ENCODE results near the gene DNAH14. TPM values are rescaled to one million over a fixed set of nuclear protein-coding genes. Genes with fewer than 3 reads are reported as not detected.
"Not testable (repeated sequence)": the region's sequence is repeated elsewhere in the genome, so short reads cannot be mapped to it uniquely, and the experiment has no call there.

The DNAH14 gene
- total RNA-seq, 1 experiment from 2014 or later = 69.7 TPM

DNA sequence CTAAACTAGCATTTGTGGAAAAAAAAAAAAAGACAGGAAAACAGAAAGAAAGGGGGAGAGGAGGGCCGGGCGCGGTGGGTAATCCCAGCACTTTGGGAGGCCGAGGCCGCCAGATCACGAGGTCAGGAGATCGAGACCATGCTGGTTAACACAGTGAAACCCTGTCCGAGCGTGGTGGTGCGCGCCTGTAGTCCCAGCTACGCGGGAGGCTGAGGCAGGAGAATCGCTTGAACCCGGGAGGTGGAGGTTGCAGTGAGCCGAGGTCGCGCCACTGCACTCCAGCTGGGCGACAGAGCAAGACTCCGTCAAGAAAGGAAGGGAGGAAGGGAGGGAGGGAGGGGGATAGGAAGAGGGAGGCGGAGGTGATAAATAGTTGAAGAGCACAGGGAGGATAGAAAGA is 443.7 kb downstream of the DNAH14 start:
- ChIA-PET POLR2A (no interaction called here), CTCF (no interaction called here)
- Mint-ChIP-seq H3K36me3 (ENCODE audit: insufficient read depth, unreplicated experiment) (no peaks in the 10 kb centered on the region), H3K9me3 (ENCODE audit: unreplicated experiment) (no peaks in the 10 kb centered on the region), H3K27ac (ENCODE audit: low read depth, unreplicated experiment) (no peak overlapping the region), H3K4me1 (ENCODE audit: insufficient read depth, unreplicated experiment) (no peaks in the 10 kb centered on the region), H3K4me3 (ENCODE audit: unreplicated experiment) (no peak overlapping the region), H3K27me3 (ENCODE audit: insufficient read depth, unreplicated experiment) (no peaks in the 10 kb centered on the region)
- intact Hi-C loops (cut with micrococcal nuclease) = no loop called here
- no TSS peak for BruUV-seq (replicated peaks)
- TF ChIP-seq, protein P1, sequence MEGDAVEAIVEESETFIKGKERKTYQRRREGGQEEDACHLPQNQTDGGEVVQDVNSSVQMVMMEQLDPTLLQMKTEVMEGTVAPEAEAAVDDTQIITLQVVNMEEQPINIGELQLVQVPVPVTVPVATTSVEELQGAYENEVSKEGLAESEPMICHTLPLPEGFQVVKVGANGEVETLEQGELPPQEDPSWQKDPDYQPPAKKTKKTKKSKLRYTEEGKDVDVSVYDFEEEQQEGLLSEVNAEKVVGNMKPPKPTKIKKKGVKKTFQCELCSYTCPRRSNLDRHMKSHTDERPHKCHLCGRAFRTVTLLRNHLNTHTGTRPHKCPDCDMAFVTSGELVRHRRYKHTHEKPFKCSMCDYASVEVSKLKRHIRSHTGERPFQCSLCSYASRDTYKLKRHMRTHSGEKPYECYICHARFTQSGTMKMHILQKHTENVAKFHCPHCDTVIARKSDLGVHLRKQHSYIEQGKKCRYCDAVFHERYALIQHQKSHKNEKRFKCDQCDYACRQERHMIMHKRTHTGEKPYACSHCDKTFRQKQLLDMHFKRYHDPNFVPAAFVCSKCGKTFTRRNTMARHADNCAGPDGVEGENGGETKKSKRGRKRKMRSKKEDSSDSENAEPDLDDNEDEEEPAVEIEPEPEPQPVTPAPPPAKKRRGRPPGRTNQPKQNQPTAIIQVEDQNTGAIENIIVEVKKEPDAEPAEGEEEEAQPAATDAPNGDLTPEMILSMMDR (IDR thresholded peaks at IDR 0.05; ENCODE audit: unreplicated experiment) = no peak
- no peak for DNase-seq (ENCODE audit: unreplicated experiment)

DNA sequence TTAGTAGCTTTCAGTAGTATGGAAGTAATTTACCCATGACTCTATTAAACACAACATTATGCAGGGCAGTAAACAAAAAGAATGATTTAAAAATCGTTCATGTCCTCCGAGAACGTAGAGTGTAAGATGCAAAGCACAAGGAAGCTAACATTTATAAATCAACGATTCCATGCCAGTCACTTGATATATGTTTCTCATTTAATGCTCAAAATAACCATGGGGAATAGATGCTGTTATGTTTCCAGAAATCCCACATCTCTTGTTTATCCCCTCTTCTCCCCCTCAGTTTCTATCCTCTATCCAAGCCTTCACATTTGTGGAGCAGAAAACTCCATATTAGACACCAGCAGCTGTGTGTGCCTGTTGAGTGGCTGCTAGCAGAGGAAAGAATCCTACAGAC is 445.5 kb downstream of the DNAH14 start:
- Mint-ChIP-seq H3K27me3 (ENCODE audit: insufficient read depth, unreplicated experiment) (no peaks in the 10 kb centered on the region), H3K36me3 (ENCODE audit: insufficient read depth, unreplicated experiment) (peaks cover 2% of the 10 kb centered on the region), H3K4me1 (ENCODE audit: insufficient read depth, unreplicated experiment) (peaks cover 6% of the 10 kb centered on the region), H3K9me3 (ENCODE audit: unreplicated experiment) (no peaks in the 10 kb centered on the region), H3K4me3 (ENCODE audit: unreplicated experiment) (no peak overlapping the region), H3K27ac (ENCODE audit: low read depth, unreplicated experiment) (no peak overlapping the region)
- intact Hi-C loops (cut with micrococcal nuclease) = no loop called here
- POLR2A ChIA-PET = interaction anchor here (1.1 to 1.2 kb wide), 3 partner anchors 9 to 18 kb away, joined by 3 to 4 read pairs (median 4); no protein-coding TSS in a partner anchor
- no peak for DNase-seq (ENCODE audit: unreplicated experiment)
- CTCF ChIA-PET = interaction anchor here (0.6 to 1.0 kb wide), 6 partner anchors 9 to 722 kb away, joined by 3 to 4 read pairs (median 3); no protein-coding TSS in a partner anchor
- no TSS peak for BruUV-seq (replicated peaks)
- TF ChIP-seq, protein P1 (IDR thresholded peaks at IDR 0.05; ENCODE audit: unreplicated experiment) = no peak

DNA sequence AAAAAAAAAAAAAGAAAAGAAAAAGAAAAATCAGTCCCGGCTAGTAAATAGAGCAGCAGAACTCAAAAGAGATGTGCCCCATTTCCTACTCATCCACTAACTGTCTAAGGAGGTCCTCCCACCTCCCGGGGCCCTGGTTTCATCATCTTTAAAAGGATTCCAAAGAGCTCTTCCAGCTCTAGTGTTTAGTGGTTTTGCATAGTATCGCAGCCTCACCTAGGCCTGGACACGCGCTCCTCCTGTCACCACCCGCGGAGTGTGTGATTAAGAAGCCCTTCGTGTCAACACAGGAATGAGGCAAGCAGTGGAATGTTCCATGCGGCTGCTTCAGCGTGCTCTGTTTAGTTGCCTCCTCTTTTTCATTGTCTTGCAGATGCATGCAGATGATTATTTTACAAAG is 449.4 kb downstream of the DNAH14 start:
- intact Hi-C loops (cut with micrococcal nuclease) = no loop called here
- Mint-ChIP-seq H3K4me3 (ENCODE audit: unreplicated experiment) (no peak overlapping the region), H3K36me3 (ENCODE audit: insufficient read depth, unreplicated experiment) (peaks cover 7% of the 10 kb centered on the region), H3K27ac (ENCODE audit: low read depth, unreplicated experiment) (peak overlapping the region; percentile 21), H3K27me3 (ENCODE audit: insufficient read depth, unreplicated experiment) (no peaks in the 10 kb centered on the region), H3K9me3 (ENCODE audit: unreplicated experiment) (no peaks in the 10 kb centered on the region), H3K4me1 (ENCODE audit: insufficient read depth, unreplicated experiment) (peaks cover 6% of the 10 kb centered on the region)
- DNase-seq (ENCODE audit: unreplicated experiment) = peak; percentile 83
- ChIA-PET POLR2A (interaction anchor here (0.7 to 5.7 kb wide), 12 partner anchors 10 to 225 kb away, joined by 3 to 55 read pairs (median 3); partner anchors contain the start of gene LBR), CTCF (interaction anchor here (0.6 to 5.0 kb wide), 11 partner anchors 9 to 661 kb away, joined by 3 to 35 read pairs (median 4); no protein-coding TSS in a partner anchor)
- TF ChIP-seq, protein P1 (IDR thresholded peaks at IDR 0.05; ENCODE audit: unreplicated experiment) = no peak
- BruUV-seq (replicated peaks) = no TSS peak

DNA sequence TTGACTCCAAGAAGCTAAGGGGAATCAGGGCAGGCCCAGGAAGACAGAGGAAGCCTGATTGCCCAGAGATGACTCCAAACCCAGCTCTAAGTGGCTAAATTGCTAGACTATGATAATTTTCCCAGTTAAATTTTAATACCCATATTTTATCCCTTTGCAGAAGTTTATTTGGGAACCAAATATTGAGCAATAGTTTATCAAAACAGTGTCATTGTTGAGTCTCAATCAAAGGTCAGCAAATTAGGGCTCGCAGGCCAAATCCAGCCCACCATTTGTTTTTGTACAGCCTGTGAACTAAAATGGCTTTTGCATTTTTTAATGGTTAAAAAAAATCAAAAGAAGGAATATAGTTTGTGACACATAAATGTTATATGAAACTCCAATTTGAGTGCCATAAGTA is 451.2 kb downstream of the DNAH14 start:
- no peaks in the 10 kb centered on the region for H3K27me3 Mint-ChIP-seq (ENCODE audit: insufficient read depth, unreplicated experiment)
- intact Hi-C loops (cut with micrococcal nuclease) = no loop called here
- CTCF ChIA-PET = interaction anchor here (1.1 to 2.2 kb wide), 3 partner anchors 9 to 44 kb away, joined by 3 to 5 read pairs (median 4); no protein-coding TSS in a partner anchor
- no TSS peak for BruUV-seq (replicated peaks)
- peaks cover 14% of the 10 kb centered on the region for H3K36me3 Mint-ChIP-seq (ENCODE audit: insufficient read depth, unreplicated experiment)
- peaks cover 6% of the 10 kb centered on the region for H3K4me1 Mint-ChIP-seq (ENCODE audit: insufficient read depth, unreplicated experiment)
- TF ChIP-seq, protein P1 (IDR thresholded peaks at IDR 0.05; ENCODE audit: unreplicated experiment) = no peak
- no peaks in the 10 kb centered on the region for H3K9me3 Mint-ChIP-seq (ENCODE audit: unreplicated experiment)
- DNase-seq (ENCODE audit: unreplicated experiment) = no peak
- H3K27ac Mint-ChIP-seq (ENCODE audit: low read depth, unreplicated experiment) = no peak overlapping the region
- H3K4me3 Mint-ChIP-seq (ENCODE audit: unreplicated experiment) = no peak overlapping the region
- POLR2A ChIA-PET = interaction anchor here (1.4 to 5.7 kb wide), 5 partner anchors 9 to 46 kb away, joined by 3 to 55 read pairs (median 5); partner anchors contain the start of gene LBR

DNA sequence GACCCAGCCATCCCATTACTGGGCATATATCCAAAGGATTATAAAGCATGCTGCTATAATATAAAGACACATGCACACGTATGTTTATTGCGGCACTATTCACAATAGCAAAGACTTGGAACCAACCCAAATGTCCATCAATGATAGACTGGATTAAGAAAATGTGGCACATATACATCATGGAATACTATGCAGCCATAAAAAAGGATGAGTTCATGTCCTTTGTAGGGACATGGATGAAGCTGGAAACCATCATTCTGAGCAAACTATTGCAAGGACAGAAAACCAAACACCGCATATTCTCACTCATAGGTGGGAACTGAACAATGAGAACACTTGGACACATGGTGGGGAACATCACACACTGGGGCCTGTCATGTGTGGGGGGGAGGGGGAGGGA is 457.4 kb downstream of the DNAH14 start:
- H3K9me3 Mint-ChIP-seq (ENCODE audit: unreplicated experiment); H3K4me1 Mint-ChIP-seq (ENCODE audit: insufficient read depth, unreplicated experiment); H3K4me3 Mint-ChIP-seq (ENCODE audit: unreplicated experiment); CTCF ChIA-PET; BruUV-seq (replicated peaks); intact Hi-C loops (cut with micrococcal nuclease); H3K36me3 Mint-ChIP-seq (ENCODE audit: insufficient read depth, unreplicated experiment); DNase-seq (ENCODE audit: unreplicated experiment); POLR2A ChIA-PET; H3K27ac Mint-ChIP-seq (ENCODE audit: low read depth, unreplicated experiment); H3K27me3 Mint-ChIP-seq (ENCODE audit: insufficient read depth, unreplicated experiment): not testable (repeated sequence)
